ENCODE results near the gene LYZ.

- TF ChIP-seq CTCF (IDR thresholded peaks at IDR 0.05) (no peak), POLR2A (IDR thresholded peaks at IDR 0.05) (no peak)
These were observed 5.8 kb upstream of the LYZ start for GRCh38 chr12:69342421-69342820.

All from thyroid gland (tissue), 4 donors.